HepG2 (cell line): ENCODE results near the gene NOXRED1. TPM values are rescaled to one million over a fixed set of nuclear protein-coding genes. Genes with fewer than 3 reads are reported as not detected.

Experiments used
- ATAC-seq: fragments of 200-7000 bp; cut with Tn5 transposase; 3 replicates; pipeline ENCODE4 v1.9.1; 2020; ENCODE audit warnings: mild to moderate bottlenecking, moderate library complexity
- BruUV-seq: library from RNA; stranded (reverse); fragments of 400-500 nt; replicated peaks from 2 replicates; lab custom pipeline; 2021; lab: Mats Ljungman, UMichigan
- CTCF ChIA-PET: fragments of 300-600 bp; formaldehyde crosslinking; extraction: SDS; loops from one replicate; lab custom pipeline; 2021; ENCODE audit warnings: low total read pairs, inconsistent platforms, low intra/inter-chr PET ratio; lab: Yijun Ruan, JAX
- POLR2A ChIA-PET: fragments of 350-600 bp; sonication (Branson Sonifier 250); formaldehyde crosslinking; loops from one replicate; lab custom pipeline; 2020; ENCODE audit warnings: antibody characterized with exemption, inconsistent platforms; lab: Yijun Ruan, JAX
- DNase-seq: peaks from one replicate; pipeline ENCODE4 v3.0.0-alpha.2; 2015; ENCODE audit warnings: low spot score
- FAIRE-seq: peaks from 3 replicates; lab custom pipeline; 2011; peaks lifted over from hg19 to GRCh38; lab: Jason Lieb, UNC
- H2AFZ ChIP-seq: one replicate; pipeline ENCODE4 v1.6.1; 2011; ENCODE audit warnings: low read length, inconsistent platforms
- H3K27ac ChIP-seq: fragments of 300-600 bp; 3 replicates; pipeline ENCODE4 v1.8.0; 2011; ENCODE audit warnings: mixed run types, mild to moderate bottlenecking, mixed read lengths, low read length, inconsistent platforms; ENCODE audit not compliant: insufficient read depth; ENCODE audit errors: extremely low read length
- H3K27me3 ChIP-seq, 2 experiments: fragments of 200-600 bp in 1 of 2; 2 replicates in 1 of 2; 3 replicates in 1 of 2; pipeline versions ENCODE4 v1.6.0 to v1.8.0; 2011; ENCODE audit warnings: low read length in 2 of 2, mild to moderate bottlenecking in 2 of 2, moderate library complexity in 2 of 2, inconsistent platforms in 1 of 2; ENCODE audit not compliant: insufficient read depth in 2 of 2, control insufficient read depth in 1 of 2
- H3K36me3 ChIP-seq, 2 experiments: fragments of 200-600 bp in 1 of 2; replicated peaks in 1 of 2; 2 replicates in 1 of 2; 3 replicates in 1 of 2; pipeline versions ENCODE4 v1.5.1 to v1.8.0; 2011; ENCODE audit warnings: low read length in 2 of 2, inconsistent platforms in 1 of 2; ENCODE audit not compliant: insufficient read depth in 2 of 2, control insufficient read depth in 1 of 2
- H3K4me1 ChIP-seq: 2 replicates; pipeline ENCODE4 v1.5.1; 2012; ENCODE audit warnings: low read length, inconsistent platforms; ENCODE audit not compliant: insufficient read depth
- H3K4me2 ChIP-seq: 2 replicates; pipeline ENCODE4 v1.6.0; 2011; ENCODE audit warnings: low read depth, low read length, inconsistent platforms
- H3K4me3 ChIP-seq, 3 experiments: fragments of 200-600 bp in 1 of 3; sonication (generic), shearing (Covaris generic) in 1 of 3; replicated peaks in 1 of 3; 2 replicates each; pipeline ENCODE4 v1.5.1; 2011 to 2016; ENCODE audit warnings: low read length in 3 of 3, inconsistent platforms in 2 of 3, low read depth in 2 of 3, mild to moderate bottlenecking in 2 of 3, control low read depth in 1 of 3, mixed read lengths in 1 of 3; ENCODE audit not compliant: insufficient read depth in 1 of 3
- H3K79me2 ChIP-seq: one replicate; pipeline ENCODE4 v1.6.1; 2011; ENCODE audit warnings: low read length, inconsistent platforms; ENCODE audit not compliant: insufficient read depth
- H3K9ac ChIP-seq: 2 replicates; pipeline ENCODE4 v1.6.0; 2011; ENCODE audit warnings: mild to moderate bottlenecking, low read depth, low read length, inconsistent platforms; ENCODE audit not compliant: insufficient read depth
- H3K9me3 ChIP-seq: 2 replicates; pipeline ENCODE4 v1.5.1; 2012; ENCODE audit warnings: mild to moderate bottlenecking, low read length
- H4K20me1 ChIP-seq: 2 replicates; pipeline ENCODE4 v1.6.0; 2011; ENCODE audit warnings: inconsistent platforms, mild to moderate bottlenecking, low read length, moderate library complexity; ENCODE audit not compliant: insufficient read depth
- ATF7-NPFF ChIP-seq: sonication (generic); formaldehyde crosslinking; IDR thresholded peaks from 2 replicates; pipeline ENCODE4 v1.8.1; 2023; ENCODE audit warnings: mild to moderate bottlenecking, low read depth, missing genetic modification reagents, moderate library complexity
- BORCS8-MEF2B ChIP-seq: sonication (generic); formaldehyde crosslinking; IDR thresholded peaks from 2 replicates; pipeline ENCODE4 v1.8.0; 2022; ENCODE audit warnings: mild to moderate bottlenecking, missing genetic modification reagents
- CBX2 ChIP-seq, 2 experiments: fragments of 200-600 bp in 1 of 2; sonication (generic); formaldehyde crosslinking in 1 of 2; IDR thresholded peaks; 2 replicates each; pipeline versions ENCODE4 v1.7.0 to v1.8.1; 2018 to 2022; ENCODE audit warnings: low read depth in 2 of 2, low read length in 1 of 2, mild to moderate bottlenecking in 1 of 2, missing genetic modification reagents in 1 of 2
- MAFK ChIP-seq, 2 experiments: IDR thresholded peaks in 1 of 2; conservative IDR thresholded peaks in 1 of 2; 2 replicates each; pipeline ENCODE4 v1.6.1; 2011; ENCODE audit warnings: improper control_type of control experiment in 2 of 2, low read length in 2 of 2
- NR2F6 ChIP-seq, 2 experiments: IDR thresholded peaks; 2 replicates each; pipeline ENCODE4 v1.6.1; 2016; ENCODE audit warnings: antibody characterized with exemption in 1 of 2, mild to moderate bottlenecking in 1 of 2
- XBP1 ChIP-seq: sonication (generic); formaldehyde crosslinking; IDR thresholded peaks from 2 replicates; pipeline ENCODE4 v1.5.0; 2020; ENCODE audit warnings: missing genetic modification reagents
- ZNF577 ChIP-seq: sonication (generic); formaldehyde crosslinking; IDR thresholded peaks from 2 replicates; pipeline ENCODE4 v1.4.0; 2020; ENCODE audit warnings: mild to moderate bottlenecking, low read depth, missing genetic modification reagents, borderline replicate concordance
- ZNF652 ChIP-seq: IDR thresholded peaks from 2 replicates; pipeline ENCODE4 v1.6.1; 2016; ENCODE audit warnings: low read depth, borderline replicate concordance
- ZSCAN21 ChIP-seq: sonication (generic); formaldehyde crosslinking; IDR thresholded peaks from 2 replicates; pipeline ENCODE4 v1.8.0; 2022; ENCODE audit warnings: mild to moderate bottlenecking, missing genetic modification reagents, moderate library complexity, borderline replicate concordance
- WGBS: methylation state at CpG from one replicate; pipeline ENCODE4 v1.1.6; 2017; ENCODE audit warnings: low lambda C conversion rate; 5-methylcytosine and 5-hydroxymethylcytosine counted together
- in situ Hi-C: cut with HindIII; loops from 2 replicates; pipeline ENCODE4 v1.10.0; 2017; ENCODE audit warnings: low pct_unique_long_range_greater_than_20kb; ENCODE audit not compliant: extremely low pct_ligation_motif_present
- intact Hi-C: fragments of 100-400 bp; cut with micrococcal nuclease; formaldehyde crosslinking; loops from one replicate; pipeline ENCODE4 v1.10.0; 2022; ENCODE audit not compliant: unreplicated experiment
- polyA plus RNA-seq, 8 experiments: library from polyadenylated mRNA; depleted of rRNA in 3 of 8; stranded (reverse) in 7 of 8; unstranded in 1 of 8; fragments of >200 nt; fragmentation: Illumina TruSeq in 4 of 8; extraction: Trizol in 4 of 8; gene quantifications; 2 replicates each; pipeline versions ENCODE4 v1.2.1 to v1.2.3, GENCODE V29; 2011 to 2016; ENCODE audit warnings: low read depth in 4 of 8, missing spikeins in 1 of 8, mixed read lengths in 1 of 8; ENCODE audit not compliant: insufficient read depth in 1 of 8
- total RNA-seq, 5 experiments: library from RNA; depleted of rRNA; stranded (reverse); fragments of >200 nt; fragmentation: Illumina TruSeq; extraction: Trizol; gene quantifications; 2 replicates each; pipeline ENCODE4 v1.2.3, GENCODE V29; 2016; ENCODE audit warnings: low read depth in 1 of 5
- TF ChIP-seq, protein P1 (sequence below): sonication (generic); formaldehyde crosslinking; IDR thresholded peaks from 2 replicates; pipeline ENCODE4 v1.5.1; 2020; ENCODE audit warnings: missing genetic modification reagents, mild to moderate bottlenecking, borderline replicate concordance
- TF ChIP-seq, protein P2 (sequence below): sonication (generic); formaldehyde crosslinking; IDR thresholded peaks from 2 replicates; pipeline ENCODE4 v1.5.0; 2020; ENCODE audit warnings: missing genetic modification reagents, mild to moderate bottlenecking, borderline replicate concordance
- TF ChIP-seq, protein P3 (sequence below): sonication (generic); formaldehyde crosslinking; IDR thresholded peaks from 2 replicates; pipeline ENCODE4 v1.4.0; 2020; ENCODE audit warnings: mild to moderate bottlenecking, missing genetic modification reagents
- TF ChIP-seq, protein P4 (sequence below): sonication (generic); formaldehyde crosslinking; IDR thresholded peaks from 2 replicates; pipeline ENCODE4 v1.4.0; 2020; ENCODE audit warnings: missing genetic modification reagents, borderline replicate concordance
- TF ChIP-seq, protein P5 (sequence below): sonication (generic); formaldehyde crosslinking; IDR thresholded peaks from 2 replicates; pipeline ENCODE4 v1.4.0; 2020; ENCODE audit warnings: missing genetic modification reagents; ENCODE audit errors: not compliant biosample characterization

The NOXRED1 gene
- total and polyA plus RNA-seq, 2 of the 13 experiments (the other 11 are each of a cell fraction or from before 2014, with no cell fraction given) = 0.24 to 0.41 TPM

DNA sequence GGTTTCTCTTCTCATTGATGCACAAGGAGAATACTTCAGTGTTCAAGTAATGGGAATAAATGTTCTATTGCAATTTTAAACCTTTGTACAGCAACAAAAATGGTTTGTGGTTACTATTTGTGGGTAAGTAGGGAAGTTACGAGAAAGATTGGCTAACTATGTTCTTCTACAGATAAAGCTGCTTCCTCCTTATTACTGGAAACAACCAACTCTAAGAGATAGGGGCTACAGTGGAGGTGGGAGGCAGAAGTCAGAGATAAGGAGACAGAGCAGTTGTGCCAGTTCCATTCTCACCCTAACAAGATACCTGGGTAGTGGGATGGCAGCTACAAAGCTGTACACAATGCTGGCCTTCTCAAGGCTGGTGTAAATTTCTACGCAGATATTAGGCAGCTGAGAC is 16.2 kb downstream of the NOXRED1 start:
- no peaks in the 10 kb centered on the region for H3K36me3 ChIP-seq
- intact Hi-C loops = no loop called here
- POLR2A ChIA-PET = no interaction called here
- TF ChIP-seq, protein P1, sequence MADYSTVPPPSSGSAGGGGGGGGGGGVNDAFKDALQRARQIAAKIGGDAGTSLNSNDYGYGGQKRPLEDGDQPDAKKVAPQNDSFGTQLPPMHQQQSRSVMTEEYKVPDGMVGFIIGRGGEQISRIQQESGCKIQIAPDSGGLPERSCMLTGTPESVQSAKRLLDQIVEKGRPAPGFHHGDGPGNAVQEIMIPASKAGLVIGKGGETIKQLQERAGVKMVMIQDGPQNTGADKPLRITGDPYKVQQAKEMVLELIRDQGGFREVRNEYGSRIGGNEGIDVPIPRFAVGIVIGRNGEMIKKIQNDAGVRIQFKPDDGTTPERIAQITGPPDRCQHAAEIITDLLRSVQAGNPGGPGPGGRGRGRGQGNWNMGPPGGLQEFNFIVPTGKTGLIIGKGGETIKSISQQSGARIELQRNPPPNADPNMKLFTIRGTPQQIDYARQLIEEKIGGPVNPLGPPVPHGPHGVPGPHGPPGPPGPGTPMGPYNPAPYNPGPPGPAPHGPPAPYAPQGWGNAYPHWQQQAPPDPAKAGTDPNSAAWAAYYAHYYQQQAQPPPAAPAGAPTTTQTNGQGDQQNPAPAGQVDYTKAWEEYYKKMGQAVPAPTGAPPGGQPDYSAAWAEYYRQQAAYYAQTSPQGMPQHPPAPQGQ (CRISPR knock-in tag) = no peak
- TF ChIP-seq BORCS8-MEF2B (CRISPR knock-in tag) = no peak
- TF ChIP-seq, protein P2, sequence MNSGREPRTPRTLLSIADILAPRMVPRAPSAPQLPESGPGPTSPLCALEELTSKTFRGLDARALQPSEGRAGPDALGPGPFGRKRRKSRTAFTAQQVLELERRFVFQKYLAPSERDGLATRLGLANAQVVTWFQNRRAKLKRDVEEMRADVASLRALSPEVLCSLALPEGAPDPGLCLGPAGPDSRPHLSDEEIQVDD (CRISPR knock-in tag) = no peak
- no peak for TF ChIP-seq ATF7-NPFF
- no peak for TF ChIP-seq ZNF577 (CRISPR knock-in tag)
- TF ChIP-seq MAFK (conservative IDR thresholded peaks at IDR 0.05 in 1 of 2, IDR thresholded peaks at IDR 0.05 in 1 of 2; ENCODE audit: low read length in 2 of 2) = no peak
- TF ChIP-seq, protein P3, sequence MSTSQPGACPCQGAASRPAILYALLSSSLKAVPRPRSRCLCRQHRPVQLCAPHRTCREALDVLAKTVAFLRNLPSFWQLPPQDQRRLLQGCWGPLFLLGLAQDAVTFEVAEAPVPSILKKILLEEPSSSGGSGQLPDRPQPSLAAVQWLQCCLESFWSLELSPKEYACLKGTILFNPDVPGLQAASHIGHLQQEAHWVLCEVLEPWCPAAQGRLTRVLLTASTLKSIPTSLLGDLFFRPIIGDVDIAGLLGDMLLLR = no peak
- TF ChIP-seq CBX2 (IDR thresholded peaks at IDR 0.05; ENCODE audit: low read depth, low read length) = no peak
- no peak for TF ChIP-seq CBX2 (CRISPR knock-in tag; IDR thresholded peaks at IDR 0.05; ENCODE audit: low read depth)
- TF ChIP-seq, protein P4, sequence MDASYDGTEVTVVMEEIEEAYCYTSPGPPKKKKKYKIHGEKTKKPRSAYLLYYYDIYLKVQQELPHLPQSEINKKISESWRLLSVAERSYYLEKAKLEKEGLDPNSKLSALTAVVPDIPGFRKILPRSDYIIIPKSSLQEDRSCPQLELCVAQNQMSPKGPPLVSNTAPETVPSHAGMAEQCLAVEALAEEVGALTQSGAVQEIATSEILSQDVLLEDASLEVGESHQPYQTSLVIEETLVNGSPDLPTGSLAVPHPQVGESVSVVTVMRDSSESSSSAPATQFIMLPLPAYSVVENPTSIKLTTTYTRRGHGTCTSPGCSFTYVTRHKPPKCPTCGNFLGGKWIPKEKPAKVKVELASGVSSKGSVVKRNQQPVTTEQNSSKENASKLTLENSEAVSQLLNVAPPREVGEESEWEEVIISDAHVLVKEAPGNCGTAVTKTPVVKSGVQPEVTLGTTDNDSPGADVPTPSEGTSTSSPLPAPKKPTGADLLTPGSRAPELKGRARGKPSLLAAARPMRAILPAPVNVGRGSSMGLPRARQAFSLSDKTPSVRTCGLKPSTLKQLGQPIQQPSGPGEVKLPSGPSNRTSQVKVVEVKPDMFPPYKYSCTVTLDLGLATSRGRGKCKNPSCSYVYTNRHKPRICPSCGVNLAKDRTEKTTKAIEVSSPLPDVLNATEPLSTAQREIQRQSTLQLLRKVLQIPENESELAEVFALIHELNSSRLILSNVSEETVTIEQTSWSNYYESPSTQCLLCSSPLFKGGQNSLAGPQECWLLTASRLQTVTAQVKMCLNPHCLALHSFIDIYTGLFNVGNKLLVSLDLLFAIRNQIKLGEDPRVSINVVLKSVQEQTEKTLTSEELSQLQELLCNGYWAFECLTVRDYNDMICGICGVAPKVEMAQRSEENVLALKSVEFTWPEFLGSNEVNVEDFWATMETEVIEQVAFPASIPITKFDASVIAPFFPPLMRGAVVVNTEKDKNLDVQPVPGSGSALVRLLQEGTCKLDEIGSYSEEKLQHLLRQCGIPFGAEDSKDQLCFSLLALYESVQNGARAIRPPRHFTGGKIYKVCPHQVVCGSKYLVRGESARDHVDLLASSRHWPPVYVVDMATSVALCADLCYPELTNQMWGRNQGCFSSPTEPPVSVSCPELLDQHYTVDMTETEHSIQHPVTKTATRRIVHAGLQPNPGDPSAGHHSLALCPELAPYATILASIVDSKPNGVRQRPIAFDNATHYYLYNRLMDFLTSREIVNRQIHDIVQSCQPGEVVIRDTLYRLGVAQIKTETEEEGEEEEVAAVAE (CRISPR knock-in tag) = no peak
- TF ChIP-seq ZNF652 (CRISPR knock-in tag) = no peak
- TF ChIP-seq ZSCAN21 (CRISPR knock-in tag) = no peak
- TF ChIP-seq, protein P5, sequence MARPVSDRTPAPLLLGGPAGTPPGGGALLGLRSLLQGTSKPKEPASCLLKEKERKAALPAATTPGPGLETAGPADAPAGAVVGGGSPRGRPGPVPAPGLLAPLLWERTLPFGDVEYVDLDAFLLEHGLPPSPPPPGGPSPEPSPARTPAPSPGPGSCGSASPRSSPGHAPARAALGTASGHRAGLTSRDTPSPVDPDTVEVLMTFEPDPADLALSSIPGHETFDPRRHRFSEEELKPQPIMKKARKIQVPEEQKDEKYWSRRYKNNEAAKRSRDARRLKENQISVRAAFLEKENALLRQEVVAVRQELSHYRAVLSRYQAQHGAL (CRISPR knock-in tag) = no peak
- no peak for TF ChIP-seq XBP1 (CRISPR knock-in tag)
- TF ChIP-seq NR2F6 (IDR thresholded peaks at IDR 0.05) = no peak
- TF ChIP-seq NR2F6 (CRISPR knock-in tag; IDR thresholded peaks at IDR 0.05) = no peak
- TF ChIP-seq, all 625 proteins: peak for 0
- H3K4me1 ChIP-seq = peaks cover 9% of the 10 kb centered on the region
- H2AFZ ChIP-seq = no peak overlapping the region
- WGBS = 96% methylated on average over 2 of the region's 2 CpGs
- in situ Hi-C loops = no loop called here
- H3K9ac ChIP-seq = no peak overlapping the region
- H3K4me3 ChIP-seq = no peak overlapping the region
- H4K20me1 ChIP-seq = no peaks in the 10 kb centered on the region
- BruUV-seq = no TSS peak
- FAIRE-seq (no peak), DNase-seq (no peak), ATAC-seq (no peak)
- H3K9me3 ChIP-seq = no peaks in the 10 kb centered on the region
- CTCF ChIA-PET = no interaction called here
- H3K27me3 ChIP-seq = no peaks in the 10 kb centered on the region
- no peaks in the 10 kb centered on the region for H3K79me2 ChIP-seq
- no peak overlapping the region for H3K27ac ChIP-seq
- no peak overlapping the region for H3K4me2 ChIP-seq
